Ishikawa (cell line): ENCODE data around the gene MYPOP.

ENCODE experiments used
- CEBPB ChIP-seq: IDR thresholded peaks from 2 replicates; pipeline ENCODE4 v1.6.1; 2012
- CREB1 ChIP-seq: IDR thresholded peaks from 2 replicates; pipeline ENCODE4 v1.6.1; 2012; ENCODE audit warnings: low read depth
- EGR1 ChIP-seq: IDR thresholded peaks from 2 replicates; pipeline ENCODE4 v1.6.1; 2012
- EP300 ChIP-seq: IDR thresholded peaks from 2 replicates; pipeline ENCODE4 v1.6.1; 2012; ENCODE audit warnings: borderline replicate concordance
- FOXM1 ChIP-seq: IDR thresholded peaks from 2 replicates; pipeline ENCODE4 v1.6.1; 2012; ENCODE audit warnings: low read depth, borderline replicate concordance
- MAX ChIP-seq: IDR thresholded peaks from 2 replicates; pipeline ENCODE4 v1.6.1; 2012
- NFIC ChIP-seq: IDR thresholded peaks from 2 replicates; pipeline ENCODE4 v1.6.1; 2012
- RAD21 ChIP-seq: IDR thresholded peaks from 2 replicates; pipeline ENCODE4 v1.6.1; 2012; ENCODE audit warnings: low read depth
- REST ChIP-seq: IDR thresholded peaks from 2 replicates; pipeline ENCODE4 v1.6.1; 2012; ENCODE audit warnings: low read depth, mild to moderate bottlenecking
- TAF1 ChIP-seq: IDR thresholded peaks from 2 replicates; pipeline ENCODE4 v1.6.1; 2012; ENCODE audit warnings: low read depth, mild to moderate bottlenecking
- TCF12 ChIP-seq: IDR thresholded peaks from 2 replicates; pipeline ENCODE4 v1.6.1; 2012; ENCODE audit warnings: low read depth
- TEAD4 ChIP-seq: IDR thresholded peaks from 2 replicates; pipeline ENCODE4 v1.6.1; 2012
- USF1 ChIP-seq: IDR thresholded peaks from 2 replicates; pipeline ENCODE4 v1.6.1; 2012
- YY1 ChIP-seq: IDR thresholded peaks from 2 replicates; pipeline ENCODE4 v1.6.1; 2012; ENCODE audit warnings: low read depth
- ZBTB7A ChIP-seq: IDR thresholded peaks from 2 replicates; pipeline ENCODE4 v1.6.1; 2012; ENCODE audit warnings: low read depth

MYPOP gene

GRCh38 chr19:45890877-45891276 lies 11.5 kb downstream of the MYPOP start:
- TF ChIP-seq NFIC, result no peak
- no peak for TF ChIP-seq EGR1
- no peak for TF ChIP-seq YY1
- no peak for TF ChIP-seq REST
- no peak for TF ChIP-seq FOXM1
- TF ChIP-seq TCF12, result no peak
- no peak for TF ChIP-seq USF1
- TF ChIP-seq MAX, result no peak
- TF ChIP-seq EP300, result no peak
- no peak for TF ChIP-seq RAD21

GRCh38 chr19:45889210-45889885 lies 13.1 kb downstream of the MYPOP start:
- no peak for TF ChIP-seq RAD21
- no peak for TF ChIP-seq TAF1
- no peak for TF ChIP-seq EP300
- TF ChIP-seq YY1, result no peak
- TF ChIP-seq MAX, result no peak
- TF ChIP-seq CREB1, result no peak
- no peak for TF ChIP-seq USF1
- TF ChIP-seq TEAD4, result no peak
- no peak for TF ChIP-seq FOXM1
- no peak for TF ChIP-seq ZBTB7A
- no peak for TF ChIP-seq CEBPB

- no peak for TF ChIP-seq NFIC
- TF ChIP-seq RAD21, result no peak
- TF ChIP-seq REST, result no peak
- no peak for TF ChIP-seq MAX
- TF ChIP-seq CEBPB, result peak; percentile 34; the same call in 1 of the 2 replicates
- no peak for TF ChIP-seq TCF12
- TF ChIP-seq TEAD4, result no peak
Measured at GRCh38 chr19:45887200-45887710, 15.2 kb downstream of the MYPOP start.

- TF ChIP-seq EGR1 (no peak), CREB1 (peak; percentile 80), NFIC (no peak), YY1 (peak; percentile 64), ZBTB7A (peak; percentile 55; the same call in 1 of the 2 replicates), USF1 (no peak), FOXM1 (no peak), CEBPB (no peak; the same call in 1 of the 2 replicates), TCF12 (peak; percentile 12; the same call in 1 of the 2 replicates)
Measured at GRCh38 chr19:45886427-45887199, 15.8 kb downstream of the MYPOP start.
